WTC11 (cell line): Measurements from ENCODE around the gene ERC2.

Experiments used
- TF ChIP-seq, protein P1 (sequence below): fragments of 200-600 bp; IDR thresholded peaks from 2 replicates; pipeline ENCODE4 v1.8.0; 2022; ENCODE audit warnings: antibody characterized with exemption
- TF ChIP-seq, protein P2 (sequence below): sonication (generic); formaldehyde crosslinking; IDR thresholded peaks from 2 replicates; pipeline ENCODE4 v1.8.0; 2023; ENCODE audit warnings: missing genetic modification reagents

DNA sequence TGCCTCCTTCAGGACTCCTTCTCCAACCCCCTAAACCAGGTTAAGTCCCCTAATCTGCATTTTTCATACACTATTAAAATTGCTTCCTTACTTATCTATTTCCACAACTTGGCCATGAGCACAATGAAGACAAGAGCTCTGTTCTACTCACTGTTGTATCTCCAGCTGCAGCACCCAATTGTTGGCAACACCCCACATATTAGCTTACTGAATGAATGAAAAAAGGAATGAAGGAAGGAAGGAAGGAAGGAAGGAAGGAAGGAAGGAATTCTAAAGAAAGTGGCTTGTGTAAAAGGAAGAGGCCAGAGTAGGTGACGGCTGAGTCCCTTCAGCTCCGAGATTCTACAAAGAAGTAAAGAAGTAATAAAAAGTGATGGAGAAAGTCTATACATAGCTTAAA is 444.7 kb downstream of the ERC2 start:
- TF ChIP-seq, protein P1, sequence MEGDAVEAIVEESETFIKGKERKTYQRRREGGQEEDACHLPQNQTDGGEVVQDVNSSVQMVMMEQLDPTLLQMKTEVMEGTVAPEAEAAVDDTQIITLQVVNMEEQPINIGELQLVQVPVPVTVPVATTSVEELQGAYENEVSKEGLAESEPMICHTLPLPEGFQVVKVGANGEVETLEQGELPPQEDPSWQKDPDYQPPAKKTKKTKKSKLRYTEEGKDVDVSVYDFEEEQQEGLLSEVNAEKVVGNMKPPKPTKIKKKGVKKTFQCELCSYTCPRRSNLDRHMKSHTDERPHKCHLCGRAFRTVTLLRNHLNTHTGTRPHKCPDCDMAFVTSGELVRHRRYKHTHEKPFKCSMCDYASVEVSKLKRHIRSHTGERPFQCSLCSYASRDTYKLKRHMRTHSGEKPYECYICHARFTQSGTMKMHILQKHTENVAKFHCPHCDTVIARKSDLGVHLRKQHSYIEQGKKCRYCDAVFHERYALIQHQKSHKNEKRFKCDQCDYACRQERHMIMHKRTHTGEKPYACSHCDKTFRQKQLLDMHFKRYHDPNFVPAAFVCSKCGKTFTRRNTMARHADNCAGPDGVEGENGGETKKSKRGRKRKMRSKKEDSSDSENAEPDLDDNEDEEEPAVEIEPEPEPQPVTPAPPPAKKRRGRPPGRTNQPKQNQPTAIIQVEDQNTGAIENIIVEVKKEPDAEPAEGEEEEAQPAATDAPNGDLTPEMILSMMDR, result no peak
- TF ChIP-seq, protein P2, sequence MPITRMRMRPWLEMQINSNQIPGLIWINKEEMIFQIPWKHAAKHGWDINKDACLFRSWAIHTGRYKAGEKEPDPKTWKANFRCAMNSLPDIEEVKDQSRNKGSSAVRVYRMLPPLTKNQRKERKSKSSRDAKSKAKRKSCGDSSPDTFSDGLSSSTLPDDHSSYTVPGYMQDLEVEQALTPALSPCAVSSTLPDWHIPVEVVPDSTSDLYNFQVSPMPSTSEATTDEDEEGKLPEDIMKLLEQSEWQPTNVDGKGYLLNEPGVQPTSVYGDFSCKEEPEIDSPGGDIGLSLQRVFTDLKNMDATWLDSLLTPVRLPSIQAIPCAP (CRISPR knock-in tag), result no peak
